GM18526 (cell line): ENCODE measurements around the gene SUN1.

Source experiments
- POLR2A ChIP-seq: IDR thresholded peaks from 3 replicates; pipeline ENCODE4 v1.6.1; 2011; ENCODE audit not compliant: insufficient read length; ENCODE audit errors: extremely low read depth

The SUN1 gene, protein sequence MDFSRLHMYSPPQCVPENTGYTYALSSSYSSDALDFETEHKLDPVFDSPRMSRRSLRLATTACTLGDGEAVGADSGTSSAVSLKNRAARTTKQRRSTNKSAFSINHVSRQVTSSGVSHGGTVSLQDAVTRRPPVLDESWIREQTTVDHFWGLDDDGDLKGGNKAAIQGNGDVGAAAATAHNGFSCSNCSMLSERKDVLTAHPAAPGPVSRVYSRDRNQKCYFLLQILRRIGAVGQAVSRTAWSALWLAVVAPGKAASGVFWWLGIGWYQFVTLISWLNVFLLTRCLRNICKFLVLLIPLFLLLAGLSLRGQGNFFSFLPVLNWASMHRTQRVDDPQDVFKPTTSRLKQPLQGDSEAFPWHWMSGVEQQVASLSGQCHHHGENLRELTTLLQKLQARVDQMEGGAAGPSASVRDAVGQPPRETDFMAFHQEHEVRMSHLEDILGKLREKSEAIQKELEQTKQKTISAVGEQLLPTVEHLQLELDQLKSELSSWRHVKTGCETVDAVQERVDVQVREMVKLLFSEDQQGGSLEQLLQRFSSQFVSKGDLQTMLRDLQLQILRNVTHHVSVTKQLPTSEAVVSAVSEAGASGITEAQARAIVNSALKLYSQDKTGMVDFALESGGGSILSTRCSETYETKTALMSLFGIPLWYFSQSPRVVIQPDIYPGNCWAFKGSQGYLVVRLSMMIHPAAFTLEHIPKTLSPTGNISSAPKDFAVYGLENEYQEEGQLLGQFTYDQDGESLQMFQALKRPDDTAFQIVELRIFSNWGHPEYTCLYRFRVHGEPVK

DNA sequence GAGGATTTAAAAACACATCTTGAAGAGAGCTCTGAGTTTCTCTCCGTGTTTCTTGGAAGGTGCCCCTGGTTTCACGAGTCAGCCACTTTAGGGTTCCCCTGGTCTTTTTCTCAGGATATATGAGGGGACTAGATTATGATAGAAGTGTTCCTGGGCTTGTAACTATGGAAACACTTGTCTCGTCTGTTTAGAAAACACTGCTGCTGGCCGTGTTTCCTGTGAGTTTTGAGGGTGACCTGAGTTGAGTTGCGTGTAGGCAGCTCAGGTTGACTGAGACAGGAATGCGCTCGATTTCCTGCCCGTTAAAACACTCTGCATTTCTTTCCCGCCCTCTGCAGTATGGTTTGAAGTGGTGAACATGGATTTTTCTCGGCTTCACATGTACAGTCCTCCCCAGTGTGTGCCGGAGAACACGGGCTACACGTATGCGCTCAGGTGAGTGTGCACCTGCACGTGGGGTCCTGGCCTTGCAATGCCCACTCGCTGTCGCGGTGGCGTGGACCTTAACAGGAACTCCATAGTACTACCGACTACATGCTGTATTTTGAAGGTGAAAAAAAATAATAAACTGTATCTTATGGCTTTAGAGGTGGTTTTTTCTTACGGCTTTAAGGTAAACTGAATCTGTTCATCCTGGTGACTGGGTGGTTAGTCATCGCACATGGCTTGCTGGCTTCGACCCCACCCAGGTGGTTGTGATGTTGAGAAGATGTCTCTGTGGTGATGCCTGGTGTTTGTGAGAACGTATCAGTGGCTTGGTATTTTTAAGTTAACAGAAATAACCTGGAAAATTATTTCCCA lies at the start of gene SUN1:
SUN1 (plus strand) TSS at position 310 of the 801 bp plus-strand sequence; CDS start at position 359, 49 bp downstream.
- TF ChIP-seq POLR2A: no peak

DNA sequence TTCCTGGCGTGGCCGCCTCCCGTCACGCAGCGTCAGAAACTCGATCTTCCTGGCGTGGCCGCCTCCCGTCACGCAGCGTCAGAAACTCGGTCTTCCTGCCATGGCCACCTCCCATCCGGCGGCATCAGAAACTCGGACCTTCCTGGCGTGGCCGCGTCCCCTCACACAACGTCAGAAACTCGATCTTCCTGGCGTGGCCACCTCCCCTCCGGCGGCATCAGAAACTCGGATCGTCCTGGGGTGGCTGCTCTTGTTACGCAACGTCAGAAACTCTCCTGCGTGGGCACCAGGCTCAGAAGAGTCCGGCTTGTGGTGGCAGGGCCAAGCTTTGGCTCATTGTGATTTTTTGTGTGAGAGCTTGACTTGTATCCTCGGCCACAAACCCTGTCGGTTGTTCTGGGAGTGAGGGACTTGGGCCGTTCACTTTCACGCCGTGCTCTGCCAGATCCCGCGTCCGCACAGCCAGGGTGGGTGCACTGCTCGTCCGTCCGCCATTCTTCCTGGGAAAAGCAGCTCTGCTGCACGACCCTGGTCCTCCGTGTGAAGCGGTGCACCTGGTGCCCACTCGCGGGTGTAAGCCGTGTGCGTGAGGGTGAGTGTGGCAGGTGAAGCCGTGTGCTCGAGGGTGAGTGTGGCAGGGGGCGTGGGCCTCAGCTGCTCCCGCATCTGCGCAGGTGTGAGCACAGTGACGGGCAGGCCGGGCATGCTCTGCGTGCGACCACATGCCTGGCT lies 49.4 kb upstream of the SUN1 start:
- no peak for TF ChIP-seq POLR2A

DNA sequence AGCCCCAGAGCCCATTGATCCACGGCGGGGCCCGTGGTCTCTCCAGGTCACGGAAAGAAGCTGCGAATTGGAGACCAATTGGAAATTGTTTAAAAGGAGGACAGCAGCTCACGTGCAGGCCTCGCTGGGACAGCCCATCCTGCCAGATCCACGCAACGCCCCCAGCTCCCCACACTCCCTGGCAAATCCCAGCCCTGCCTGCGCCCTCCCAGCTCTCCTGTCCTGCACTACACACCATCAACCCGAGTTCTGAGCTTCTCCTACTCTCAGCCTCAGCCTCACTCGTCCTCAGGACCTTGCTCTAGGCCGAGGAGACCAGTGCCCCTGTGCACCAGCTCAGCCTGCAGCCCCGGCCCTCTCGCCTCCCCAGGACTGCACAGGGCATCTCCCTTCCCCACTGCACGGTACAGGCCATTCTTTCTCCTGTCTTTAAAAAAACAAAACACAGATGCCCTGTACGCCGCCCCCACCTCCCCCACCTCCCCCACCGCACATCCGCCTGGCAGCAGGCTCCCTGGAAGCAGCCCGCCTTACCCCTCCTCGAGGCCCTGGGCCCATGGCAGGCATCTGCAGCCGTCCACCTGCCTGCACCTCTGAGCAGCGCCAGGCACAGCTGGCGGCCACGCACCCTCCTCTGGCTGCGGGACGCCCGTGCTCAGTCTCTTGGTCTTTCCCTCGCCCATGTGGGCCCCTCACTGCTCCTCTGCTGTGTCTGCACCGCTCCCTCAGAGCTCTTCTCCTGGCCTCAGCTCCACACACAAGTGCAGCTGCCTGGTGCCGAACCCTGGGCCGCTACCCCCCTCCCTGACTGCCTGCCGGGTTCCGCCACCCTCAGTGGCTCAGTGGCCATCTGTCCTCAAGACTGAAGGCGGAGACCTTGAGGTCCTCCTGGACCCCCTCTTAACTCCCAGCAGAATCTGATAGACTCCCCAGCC lies 48.5 kb upstream of the SUN1 start:
- no peak for TF ChIP-seq POLR2A

DNA sequence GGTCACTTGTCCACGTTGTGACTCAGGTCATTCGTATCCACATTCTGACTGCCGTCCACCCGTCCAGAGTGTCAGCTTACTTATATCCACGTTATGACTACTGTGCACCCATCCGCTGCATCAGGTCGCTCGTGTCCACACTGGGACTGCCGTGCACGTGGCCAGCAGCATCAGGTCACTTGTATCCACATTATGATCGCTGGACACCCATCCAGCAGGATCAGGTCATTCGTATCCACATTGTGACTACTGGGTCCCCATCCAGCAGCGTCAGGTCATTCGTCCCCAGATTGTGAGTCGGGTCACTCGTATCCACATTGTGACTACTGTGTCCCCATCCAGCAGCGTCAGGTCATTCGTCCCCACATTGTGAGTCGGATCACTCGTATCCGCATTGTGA lies 47.3 kb upstream of the SUN1 start:
- TF ChIP-seq POLR2A: no peak

DNA sequence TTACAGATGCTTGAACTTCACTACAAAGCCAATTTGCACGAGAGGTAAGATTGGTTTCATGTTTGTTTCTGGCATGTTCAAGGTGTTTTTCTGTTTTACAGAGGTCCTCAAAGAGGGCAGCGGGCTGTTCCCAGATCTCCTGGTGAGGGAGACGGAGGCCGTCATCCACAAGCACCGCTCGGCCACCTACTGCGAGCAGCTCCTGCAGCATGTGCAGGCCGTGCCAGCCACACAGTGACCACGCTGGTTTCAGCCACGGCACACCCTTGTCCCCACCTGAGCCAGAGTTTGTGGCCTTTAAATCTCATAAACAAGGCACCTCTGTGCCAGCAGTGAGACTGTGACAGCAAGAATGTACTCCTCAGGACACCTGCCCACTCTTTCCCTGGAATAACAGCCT lies 46.9 kb upstream of the SUN1 start:
- no peak for TF ChIP-seq POLR2A

DNA sequence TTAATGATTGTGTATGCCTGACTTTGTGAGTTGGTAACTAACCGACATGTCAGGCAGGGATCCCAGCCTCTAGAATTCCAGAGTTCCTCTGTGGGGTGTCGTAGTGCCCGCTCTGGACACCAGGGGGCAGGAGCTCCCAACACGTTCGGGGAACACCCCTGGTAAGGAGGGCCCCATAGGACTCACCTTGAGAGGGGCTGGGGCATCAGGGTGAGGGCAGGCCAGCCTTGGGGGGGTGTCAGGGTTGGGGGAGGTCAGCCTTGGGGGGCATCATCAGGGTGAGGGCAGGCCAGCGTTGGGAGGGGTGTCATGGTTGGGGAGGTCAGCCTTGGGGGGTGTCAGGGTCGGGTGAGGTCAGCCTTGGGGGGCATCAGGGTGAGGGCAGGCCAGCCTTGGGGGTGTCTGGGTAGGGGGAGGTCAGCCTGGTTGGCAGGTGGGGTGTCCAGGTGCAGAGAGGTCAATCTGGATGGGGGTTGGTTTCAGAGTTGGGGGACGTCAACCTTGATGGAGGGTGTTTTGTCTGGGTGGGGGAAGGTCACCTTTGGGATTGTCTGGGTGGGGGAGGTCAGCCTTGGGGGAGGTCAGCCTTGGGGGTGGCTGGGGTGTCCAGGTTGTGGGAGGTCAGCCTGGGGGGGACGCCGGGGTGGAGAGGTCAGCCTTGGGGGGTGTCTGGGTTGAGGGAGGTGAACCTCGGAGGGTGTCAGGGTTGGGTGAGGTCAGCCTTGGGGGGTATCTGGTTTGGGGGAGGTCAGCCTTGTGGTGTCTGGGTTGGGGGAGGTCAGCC lies 45.6 kb upstream of the SUN1 start:
- TF ChIP-seq POLR2A: no peak

DNA sequence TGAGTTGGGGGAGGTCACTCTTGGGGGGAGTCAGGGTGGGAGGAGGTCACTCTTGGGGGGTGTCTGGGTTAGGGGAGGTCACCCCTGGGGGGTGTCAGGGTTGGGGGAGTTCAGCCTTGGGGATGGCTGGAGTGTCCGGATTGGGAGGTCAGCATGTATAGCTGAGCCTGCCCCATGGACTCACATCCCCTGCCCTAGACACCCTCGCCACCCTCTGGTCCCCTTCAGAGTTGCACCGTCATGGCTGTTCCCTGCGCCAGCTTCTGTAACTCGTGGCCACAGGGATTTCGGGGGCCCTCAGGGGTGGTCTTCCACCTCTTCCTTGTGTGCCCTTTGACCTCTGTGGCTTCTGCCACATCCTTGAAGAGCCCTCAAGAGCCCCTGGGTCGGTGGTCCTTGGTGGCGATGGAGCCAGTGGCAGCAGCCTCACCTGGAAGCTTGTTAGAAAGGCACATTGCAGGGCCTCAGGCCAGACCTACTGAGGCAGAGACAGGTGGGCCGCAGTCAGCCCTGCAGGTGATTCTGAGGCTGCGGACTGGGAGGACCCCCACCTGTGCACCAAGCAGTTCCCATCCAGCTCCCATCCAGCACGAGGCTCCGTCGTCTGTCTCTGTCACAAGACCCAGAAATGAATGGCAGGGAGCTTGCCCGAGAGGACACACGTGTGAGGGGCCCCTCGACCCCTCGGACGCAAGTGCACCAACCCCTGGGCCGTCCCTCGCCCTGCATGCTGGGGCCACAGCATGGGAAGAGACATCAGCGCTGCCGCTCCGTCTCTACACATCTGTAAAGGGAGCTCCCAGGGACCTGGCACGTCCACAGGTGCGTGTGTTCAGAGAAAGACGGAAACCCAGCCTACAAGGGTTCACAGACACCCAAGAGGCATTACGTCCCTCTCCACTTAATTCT lies 44.7 kb upstream of the SUN1 start:
- no peak for TF ChIP-seq POLR2A

DNA sequence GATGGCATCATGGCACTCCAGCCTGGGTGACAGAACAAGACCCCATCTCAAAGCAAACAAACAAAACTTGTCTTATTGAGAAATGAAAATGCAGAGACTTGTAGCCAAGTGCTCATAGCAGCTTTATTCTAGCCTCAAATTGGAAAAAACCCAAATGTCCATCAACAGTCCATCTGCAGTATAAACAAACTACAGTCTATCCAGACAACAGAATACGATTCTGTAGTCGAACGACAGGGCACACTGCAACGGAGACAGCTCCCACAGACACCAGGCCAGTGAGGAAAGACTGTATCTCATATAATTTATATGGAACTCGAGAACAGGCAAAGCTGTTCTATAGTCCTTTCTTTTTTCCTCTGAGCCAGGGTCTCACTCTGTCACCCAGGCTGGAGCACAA lies 40.8 kb upstream of the SUN1 start:
- no peak for TF ChIP-seq POLR2A

DNA sequence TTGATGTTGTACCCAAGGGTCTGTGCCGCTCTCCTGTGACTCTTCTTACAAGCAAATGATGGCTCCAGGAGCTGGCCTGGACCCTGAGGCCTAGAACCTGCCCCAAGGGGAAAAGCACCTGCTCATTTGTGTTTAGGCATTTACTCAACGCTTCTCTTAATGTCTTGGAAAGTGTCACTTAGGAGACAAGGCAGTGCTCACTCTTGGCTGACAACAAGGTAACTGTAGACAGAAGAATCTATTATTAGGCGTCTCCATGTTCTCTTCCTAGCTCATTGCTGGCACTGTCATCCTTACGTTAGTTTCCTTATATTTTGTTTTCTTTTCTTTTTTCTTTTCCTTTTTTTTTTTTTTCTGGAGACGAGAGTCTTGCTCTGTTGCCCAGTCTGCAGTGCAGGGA lies 38.1 kb upstream of the SUN1 start:
- TF ChIP-seq POLR2A: no peak

DNA sequence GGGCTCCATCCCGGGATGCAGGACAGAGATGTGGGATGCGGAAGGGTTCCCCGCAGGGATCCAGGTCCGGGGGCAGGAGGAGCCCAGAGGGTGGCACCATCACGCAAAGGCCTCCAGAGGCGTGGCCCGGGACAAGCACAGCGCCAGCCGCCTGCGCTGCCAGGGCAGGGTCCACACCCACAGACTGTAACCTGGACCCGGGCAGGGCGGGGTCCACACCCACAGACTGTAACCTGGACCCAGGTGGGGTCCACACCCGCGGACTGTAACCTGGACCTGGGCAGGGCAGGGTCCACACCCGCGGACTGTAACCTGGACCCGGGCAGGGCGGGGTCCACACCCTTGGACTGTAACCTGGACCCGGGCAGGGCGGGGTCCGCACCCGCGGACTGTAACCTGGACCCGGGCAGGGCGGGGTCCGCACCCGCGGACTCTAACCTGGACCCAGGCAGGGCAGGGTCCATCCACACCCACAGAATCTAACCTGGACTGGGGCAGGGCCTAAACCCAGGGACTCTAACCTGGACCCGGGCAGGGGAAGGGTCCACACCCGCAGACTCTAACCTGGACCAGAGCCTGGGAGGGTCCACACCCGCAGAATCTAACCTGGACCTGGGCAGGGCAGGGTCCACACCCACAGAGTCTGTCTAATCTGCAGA lies 37.5 kb upstream of the SUN1 start:
- no peak for TF ChIP-seq POLR2A

DNA sequence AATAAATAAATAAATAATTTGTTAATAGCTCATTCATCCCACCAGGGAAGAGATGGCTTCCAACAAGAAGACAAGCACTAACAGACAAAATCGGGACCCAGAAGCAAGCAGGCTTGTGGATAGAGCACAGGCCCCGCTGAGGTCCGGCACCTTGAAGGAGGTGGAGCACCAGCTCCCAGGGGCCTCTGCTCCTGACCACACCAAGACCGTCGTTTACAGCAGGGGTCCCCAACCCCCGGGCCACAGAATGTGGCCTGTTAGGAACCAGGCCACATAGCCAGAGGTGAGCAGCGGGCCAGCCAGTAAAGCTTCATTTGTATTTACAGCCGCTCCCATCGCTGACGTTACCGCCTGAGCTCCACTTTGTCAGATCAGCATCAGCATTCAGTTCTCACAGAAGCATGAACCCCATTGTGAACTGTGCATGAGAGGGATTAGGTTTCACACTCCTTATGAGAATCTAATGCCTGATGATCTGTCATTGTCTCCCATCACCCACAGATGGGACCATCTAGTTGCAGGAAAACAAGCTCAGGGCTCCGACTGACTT lies 33.3 kb upstream of the SUN1 start:
- no peak for TF ChIP-seq POLR2A
